ENCODE results near the gene TRAK2.

The TRAK2 gene

DNA sequence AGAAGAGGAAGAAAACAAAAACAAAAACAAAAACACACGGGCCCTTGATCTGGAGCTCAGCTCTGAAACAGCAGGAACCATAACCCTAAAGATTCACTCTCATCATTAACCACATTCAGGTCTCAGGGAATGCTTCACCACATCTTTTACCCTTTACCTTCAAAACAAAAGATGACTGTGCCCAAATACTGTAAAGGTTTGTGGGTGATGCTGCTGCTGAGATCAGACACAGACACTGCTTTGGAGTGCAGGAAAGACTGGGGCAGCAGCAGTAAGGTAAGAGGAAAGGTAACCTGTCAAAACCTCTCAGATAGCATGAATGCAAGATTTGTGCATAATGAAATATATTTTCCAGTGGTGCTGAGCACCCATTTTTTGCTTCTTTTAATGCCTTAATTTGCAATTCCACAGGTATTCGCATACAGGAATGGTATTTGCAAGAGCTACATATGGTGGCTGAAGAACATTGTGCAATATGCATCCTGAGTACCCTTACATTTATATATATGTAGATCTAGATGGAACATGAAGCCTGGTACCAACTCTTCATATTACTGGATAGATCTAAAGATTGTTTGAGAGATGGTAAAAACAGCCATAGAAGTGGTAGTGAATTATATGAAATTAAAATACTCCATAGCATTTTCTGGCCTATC is 90.1 kb downstream of the TRAK2 start:
- no peak for DNase-seq (ENCODE audit: low read depth in 2 of 2)

DNA sequence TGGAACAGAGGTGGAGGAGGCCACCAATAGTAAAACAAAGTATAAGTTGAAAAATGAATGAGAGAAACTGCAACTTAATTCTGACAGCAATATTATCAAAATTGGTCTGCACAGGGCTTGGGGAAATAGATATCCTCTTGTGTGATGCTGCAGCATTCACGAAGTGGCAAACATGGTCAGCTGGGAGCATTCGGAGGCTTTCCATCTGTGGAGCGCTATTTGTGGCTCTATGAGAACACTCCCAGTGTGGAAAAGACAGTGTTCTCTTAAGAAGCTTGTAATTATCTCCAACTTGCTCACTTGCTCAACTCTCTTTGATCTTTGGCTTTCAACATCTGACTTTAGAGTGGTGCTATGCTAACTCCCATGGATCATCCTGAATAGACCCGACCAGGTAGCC is 91.0 kb downstream of the TRAK2 start:
- DNase-seq (ENCODE audit: low read depth in 2 of 2): no peak

DNA sequence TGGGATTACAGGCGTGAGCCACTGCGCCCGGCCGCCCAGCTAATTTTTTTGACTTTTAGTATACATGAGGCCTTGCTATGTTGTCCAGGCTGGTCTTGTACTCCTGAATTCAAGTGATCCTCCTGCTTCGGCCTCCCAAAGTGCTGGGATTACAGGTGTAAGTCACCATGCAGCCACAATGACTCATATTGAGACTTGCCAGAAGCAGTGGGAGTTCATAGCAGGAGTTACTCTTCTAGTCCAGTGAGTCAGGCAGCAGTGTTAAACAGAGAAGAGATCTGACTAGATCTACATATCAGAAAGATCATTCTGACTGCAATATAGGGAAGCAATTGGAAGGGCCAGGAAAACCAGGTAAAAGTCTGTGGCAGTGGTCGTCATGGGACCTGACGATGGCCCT is 92.6 kb downstream of the TRAK2 start:
- peak; percentile 60 to 61 for DNase-seq (ENCODE audit: low read depth in 2 of 2)

DNA sequence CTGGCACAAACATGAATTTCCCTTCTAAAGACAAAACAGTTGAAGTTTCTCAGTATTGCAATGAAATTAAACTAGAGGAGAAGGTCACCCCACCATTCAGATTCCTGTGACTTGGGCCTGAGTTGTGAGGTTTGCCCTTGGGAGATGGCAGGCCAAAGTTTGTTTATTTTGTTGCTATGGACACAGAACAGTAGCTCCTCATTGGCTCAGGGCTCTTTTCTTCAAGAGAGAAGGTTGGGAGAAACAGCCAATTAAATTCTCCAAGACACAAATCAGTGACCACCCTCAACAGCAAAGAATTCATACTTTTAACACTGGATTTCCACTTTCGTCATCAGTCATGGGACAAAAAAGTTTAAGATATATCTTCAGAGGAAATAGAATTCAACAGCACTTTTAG is 94.0 kb downstream of the TRAK2 start, which contains the start of gene FLACC1:
TSS of gene FLACC1 (minus strand) at position 125 of the 400 bp plus-strand sequence. CDS start 5,941 bp downstream, outside the sequence.
- DNase-seq (ENCODE audit: low read depth in 2 of 2): no peak

DNA sequence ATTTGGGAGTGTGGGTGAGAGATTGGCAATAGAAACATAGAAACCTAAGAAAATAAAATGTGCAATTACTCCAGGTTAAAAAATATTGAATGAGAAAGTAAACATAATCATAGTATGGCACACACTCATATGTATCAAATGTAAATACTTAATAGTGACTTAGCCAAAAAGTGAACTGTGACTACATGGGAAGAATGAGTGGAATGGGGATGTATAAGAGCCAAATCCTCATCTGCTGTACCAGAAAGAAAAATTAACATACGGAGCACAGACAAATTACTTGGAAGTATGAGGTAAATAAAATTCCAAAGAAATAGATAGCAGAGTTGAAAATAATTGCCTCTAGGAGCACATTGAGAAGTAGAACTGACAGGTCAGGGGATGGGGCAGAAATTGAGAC is 98.1 kb downstream of the TRAK2 start:
- no peak for DNase-seq (ENCODE audit: low read depth in 2 of 2)

DNA sequence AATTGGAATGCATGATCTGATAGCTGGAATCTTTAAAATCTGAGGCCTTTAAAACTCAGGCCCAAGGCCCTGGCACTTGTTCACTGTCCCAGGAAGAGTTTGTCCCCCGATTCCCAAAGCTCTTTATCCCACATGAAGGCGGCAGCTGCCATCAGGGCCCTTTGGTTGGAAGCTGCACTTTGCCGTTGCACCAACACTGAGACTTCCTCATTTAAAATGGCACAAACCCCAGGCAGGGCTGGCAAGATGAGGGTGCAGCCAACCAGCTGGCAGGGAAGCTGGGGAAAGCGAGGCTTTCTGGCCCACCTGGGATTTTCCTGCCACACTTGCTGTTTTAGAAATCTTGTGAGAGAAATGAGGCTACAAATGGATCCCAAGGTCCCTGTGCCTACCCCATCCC is 100.4 kb downstream of the TRAK2 start:
- DNase-seq (ENCODE audit: low read depth in 2 of 2): no peak

DNA sequence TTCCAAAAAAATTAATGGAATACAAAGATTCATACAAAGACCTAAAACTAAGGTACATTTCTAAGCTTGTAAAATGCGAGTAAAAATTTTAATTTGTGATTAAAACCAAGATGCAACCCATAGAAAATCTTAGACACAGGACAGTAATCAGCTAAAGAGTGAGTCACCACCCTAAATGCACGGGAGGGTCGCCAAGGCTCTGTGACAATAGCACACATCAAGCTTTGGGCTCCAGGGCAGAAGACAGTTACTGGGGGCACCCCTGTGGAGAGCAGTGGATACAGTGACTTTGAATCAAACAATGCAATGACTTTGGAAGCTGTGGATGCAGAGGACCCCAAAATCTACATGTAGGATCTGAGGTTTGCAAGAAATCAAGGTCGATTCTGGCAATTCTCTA is 101.7 kb downstream of the TRAK2 start:
- no peak for DNase-seq (ENCODE audit: low read depth in 2 of 2)

DNA sequence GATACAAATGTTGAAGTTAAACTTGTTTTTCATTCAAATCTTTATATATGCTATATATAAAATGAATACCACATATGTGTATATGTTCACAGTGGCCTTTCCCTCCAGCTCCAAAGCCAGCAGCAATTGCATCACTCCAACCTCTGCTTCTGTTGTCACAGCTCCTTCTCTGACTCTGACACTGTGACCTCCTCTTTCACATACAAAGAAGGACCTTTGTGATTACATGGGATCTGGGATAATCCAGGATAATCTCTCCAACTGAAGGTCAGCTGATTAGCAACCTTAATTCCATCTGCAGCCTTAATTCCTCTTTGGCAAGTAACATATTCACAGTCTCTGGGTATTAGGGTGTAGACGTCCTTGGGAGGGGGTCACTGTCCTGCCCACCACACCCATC is 102.5 kb downstream of the TRAK2 start:
- no peak for DNase-seq (ENCODE audit: low read depth in 2 of 2)

DNA sequence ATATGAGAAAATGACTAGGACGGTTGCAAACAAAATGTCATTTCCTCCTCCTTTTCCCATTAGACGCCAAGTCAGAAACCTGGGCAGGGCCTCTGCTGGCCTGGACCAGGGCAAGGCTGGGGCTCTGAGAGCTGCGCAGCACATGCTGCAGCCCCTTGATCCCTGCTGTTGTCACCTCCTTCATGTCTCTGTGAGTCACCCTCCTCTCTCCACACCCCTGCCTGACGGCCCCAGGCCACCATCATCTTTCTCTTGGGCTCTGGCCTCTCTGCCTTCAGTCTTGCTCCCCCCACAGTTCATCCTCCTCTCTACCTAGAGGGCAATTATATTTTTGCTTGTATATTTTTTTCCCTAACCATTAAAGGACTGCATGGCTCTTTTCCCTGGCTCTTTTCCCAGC is 104.1 kb downstream of the TRAK2 start:
- DNase-seq (ENCODE audit: low read depth in 2 of 2): no peak

DNA sequence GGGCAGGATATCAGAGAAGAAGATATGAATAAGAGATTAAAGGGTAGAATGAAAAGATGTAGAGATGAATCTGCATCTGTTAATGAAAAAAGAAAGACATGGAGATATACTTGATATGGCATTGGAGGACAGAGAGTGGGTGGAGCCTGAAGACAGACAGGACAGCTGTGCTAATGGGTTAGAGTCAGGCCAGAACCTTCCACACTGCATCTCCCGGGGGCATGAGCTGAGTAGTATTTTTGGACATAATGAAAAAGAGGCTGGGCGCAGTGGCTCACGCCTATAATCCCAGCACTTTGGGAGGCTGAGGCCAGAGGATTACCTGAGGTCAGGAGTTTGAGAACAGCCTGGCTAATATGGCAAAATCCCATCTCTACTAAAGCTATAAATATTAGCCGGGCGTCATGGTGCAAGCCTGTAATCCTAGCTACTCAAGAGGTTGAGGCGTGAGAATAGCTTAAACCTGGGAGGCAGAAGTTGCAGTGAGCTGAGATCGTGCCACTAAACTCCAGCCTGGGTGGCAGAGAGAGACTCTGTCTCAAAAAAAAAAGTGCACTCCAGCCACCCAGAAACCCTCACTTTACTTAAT is 105.5 kb downstream of the TRAK2 start:
- no peak for DNase-seq (ENCODE audit: low read depth in 2 of 2)

DNA sequence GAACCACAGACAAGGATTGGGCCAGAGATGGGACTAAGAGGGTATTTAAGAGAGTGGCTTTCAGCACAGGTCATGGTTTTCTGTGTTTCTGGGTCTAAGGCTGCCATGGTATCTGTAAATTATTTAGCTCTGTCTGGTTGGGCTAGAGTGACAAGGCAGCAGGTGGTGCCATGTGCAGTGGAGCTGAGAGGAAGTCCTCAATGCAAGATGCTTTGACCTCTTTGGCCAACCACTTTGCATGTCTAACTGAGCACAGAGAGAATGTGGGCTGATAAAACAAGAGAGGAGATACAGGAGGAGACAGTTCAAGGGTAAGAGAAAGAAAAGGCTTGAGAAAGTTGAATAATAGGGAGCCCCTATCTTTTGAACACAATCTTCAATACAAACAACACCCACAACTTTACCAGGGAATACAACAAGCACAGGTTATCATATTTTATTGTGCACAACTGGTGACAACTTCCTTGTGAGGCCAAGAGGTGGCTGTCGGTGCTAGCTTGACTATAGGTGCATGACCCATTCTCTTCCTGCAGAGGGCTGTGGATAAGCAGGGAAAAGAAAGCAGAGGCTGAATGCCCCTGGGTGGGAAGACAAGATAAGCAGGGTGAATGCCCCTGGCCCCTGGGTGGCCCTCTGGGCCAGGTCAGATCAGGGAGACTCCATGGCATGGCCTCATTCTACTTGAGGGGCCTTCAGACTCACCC is 106.4 kb downstream of the TRAK2 start:
- DNase-seq (ENCODE audit: low read depth in 2 of 2): no peak

DNA sequence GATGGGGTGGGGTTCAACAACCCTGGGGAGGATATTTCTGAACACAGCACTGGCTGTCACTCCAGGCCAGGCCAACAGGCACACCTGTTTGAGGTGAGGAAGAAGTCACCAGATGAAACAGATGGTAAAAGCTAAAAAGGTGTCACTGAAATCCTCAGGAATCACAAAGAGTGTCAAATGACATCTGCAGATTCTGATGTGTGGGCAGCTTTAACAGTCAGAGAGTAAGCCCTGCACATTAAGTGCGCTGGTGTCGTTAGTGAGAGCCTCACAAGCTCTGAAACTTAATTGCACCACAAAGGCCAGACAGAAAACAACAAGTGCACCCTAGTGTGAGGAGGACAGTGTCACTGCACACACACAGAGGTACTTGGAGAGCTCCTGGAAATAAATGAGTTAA is 107.7 kb downstream of the TRAK2 start:
- DNase-seq (ENCODE audit: low read depth in 2 of 2): no peak

DNA sequence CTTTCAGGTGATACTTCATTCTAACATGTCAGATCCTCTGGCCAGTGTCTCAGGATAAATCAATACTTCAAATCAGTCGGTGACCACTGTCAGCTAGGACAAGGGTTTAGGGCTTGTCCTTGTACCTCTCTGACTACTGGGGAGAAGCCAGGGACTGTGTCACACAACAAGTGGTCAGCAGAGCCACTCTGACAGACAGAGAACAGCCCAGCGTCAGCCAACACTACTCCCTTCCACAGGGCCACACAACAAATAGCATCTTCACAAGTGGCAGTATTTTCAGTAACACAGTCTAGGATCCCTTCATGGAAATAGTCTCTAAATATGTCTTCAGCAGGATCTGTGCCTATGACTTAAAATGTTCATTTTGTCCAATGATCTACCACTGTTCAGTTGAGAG is 108.3 kb downstream of the TRAK2 start:
- DNase-seq (ENCODE audit: low read depth in 2 of 2): no peak

DNA sequence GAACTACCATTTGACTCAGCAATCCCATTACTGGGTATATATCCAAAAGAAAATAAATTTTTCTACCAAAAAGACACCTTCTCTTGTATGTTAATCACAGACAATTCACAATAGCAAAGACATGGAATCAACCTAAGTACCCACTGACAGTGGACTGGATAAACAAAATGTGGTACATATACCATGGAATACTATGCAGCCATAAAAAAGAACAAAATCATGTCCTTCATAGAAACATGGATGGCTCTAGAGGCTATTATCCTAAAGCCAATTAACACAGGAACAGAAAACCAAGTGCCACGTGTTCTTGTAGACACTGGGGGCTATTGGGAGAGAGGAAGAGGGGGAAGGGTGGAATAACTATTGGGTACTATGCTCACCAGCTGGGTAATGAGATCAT is 121.8 kb downstream of the TRAK2 start:
- no peak for DNase-seq (ENCODE audit: low read depth in 2 of 2)

DNA sequence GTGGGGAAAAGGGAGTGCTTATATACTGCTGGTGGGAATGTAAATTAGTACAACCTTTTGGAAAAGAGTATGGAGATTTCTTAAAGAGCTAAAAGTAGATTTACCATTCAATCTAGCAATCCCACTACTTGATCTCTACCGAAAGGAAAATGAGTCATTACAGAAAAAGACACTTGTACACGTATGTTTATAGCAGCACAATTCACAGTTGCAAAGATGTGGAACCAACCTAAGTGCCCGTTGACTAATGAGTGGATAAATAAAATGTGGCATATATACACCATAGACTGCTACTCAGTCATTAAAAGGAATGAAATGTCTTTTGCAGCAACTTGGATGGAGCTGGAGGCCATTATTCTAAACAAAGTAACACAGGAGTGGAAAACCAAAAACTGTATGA is 123.6 kb downstream of the TRAK2 start:
- no peak for DNase-seq (ENCODE audit: low read depth in 2 of 2)

Data from fibroblast of skin of left quadriceps (primary cell).